H9 (cell line): ENCODE measurements around the gene TOMT. TPM values are rescaled to one million over a fixed set of nuclear protein-coding genes. Genes with fewer than 3 reads are reported as not detected.

Experiments used
- DNase-seq: peaks from one replicate; pipeline ENCODE4 v3.0.0-alpha.2; 2017
- H2AFZ ChIP-seq: one replicate; pipeline ENCODE4 v1.6.1; 2013; ENCODE audit warnings: mild to moderate bottlenecking, low read length, control low read depth, moderate library complexity
- H2AK5ac ChIP-seq: 2 replicates; pipeline ENCODE4 v1.6.1; 2013; ENCODE audit warnings: low read length, control low read depth, mixed read lengths; ENCODE audit not compliant: insufficient read length
- H2BK120ac ChIP-seq: one replicate; pipeline ENCODE4 v1.6.1; 2013; ENCODE audit warnings: low read depth, mild to moderate bottlenecking, low read length, control low read depth, inconsistent platforms; ENCODE audit not compliant: poor library complexity, severe bottlenecking
- H2BK12ac ChIP-seq: 2 replicates; pipeline ENCODE4 v1.6.1; 2013; ENCODE audit warnings: low read length, control low read depth, mixed read lengths, low read depth; ENCODE audit not compliant: insufficient read length
- H2BK15ac ChIP-seq: 2 replicates; pipeline ENCODE4 v1.6.1; 2013; ENCODE audit warnings: low read depth, low read length, control low read depth
- H2BK20ac ChIP-seq: one replicate; pipeline ENCODE4 v1.6.1; 2013; ENCODE audit warnings: low read depth, mild to moderate bottlenecking, low read length, control low read depth, inconsistent platforms; ENCODE audit not compliant: poor library complexity, severe bottlenecking
- H2BK5ac ChIP-seq: 2 replicates; pipeline ENCODE4 v1.6.1; 2013; ENCODE audit warnings: low read length, control low read depth, mixed read lengths; ENCODE audit not compliant: insufficient read length
- H3K14ac ChIP-seq: 2 replicates; pipeline ENCODE4 v1.6.1; 2013; ENCODE audit warnings: low read length, control low read depth; ENCODE audit not compliant: insufficient read depth
- H3K18ac ChIP-seq: 2 replicates; pipeline ENCODE4 v1.6.1; 2013; ENCODE audit warnings: low read depth, mild to moderate bottlenecking, mixed read lengths, low read length, control low read depth; ENCODE audit not compliant: insufficient read length
- H3K23ac ChIP-seq: 2 replicates; pipeline ENCODE4 v1.6.1; 2013; ENCODE audit warnings: low read length, control low read depth, mixed read lengths, low read depth; ENCODE audit not compliant: insufficient read length
- H3K23me2 ChIP-seq: 2 replicates; pipeline ENCODE4 v1.6.1; 2013; ENCODE audit warnings: low read depth, mild to moderate bottlenecking, mixed read lengths, low read length, control low read depth; ENCODE audit not compliant: insufficient read length, poor library complexity, severe bottlenecking
- H3K27ac ChIP-seq: 2 replicates; pipeline ENCODE4 v1.5.1; 2013; ENCODE audit warnings: low read length, control low read depth, mixed read lengths, low read depth; ENCODE audit not compliant: insufficient read length
- H3K27me3 ChIP-seq: 2 replicates; pipeline ENCODE4 v1.6.1; 2013; ENCODE audit warnings: low read length, control low read depth, inconsistent platforms; ENCODE audit not compliant: insufficient read depth
- H3K4ac ChIP-seq: 2 replicates; pipeline ENCODE4 v1.6.1; 2013; ENCODE audit warnings: low read depth, mild to moderate bottlenecking, control low read depth, inconsistent platforms, low read length, moderate library complexity
- H3K4me1 ChIP-seq: 2 replicates; pipeline ENCODE4 v1.6.1; 2013; ENCODE audit warnings: low read length, control low read depth, inconsistent platforms; ENCODE audit not compliant: insufficient read depth
- H3K4me2 ChIP-seq: 2 replicates; pipeline ENCODE4 v1.6.1; 2013; ENCODE audit warnings: low read length, control low read depth, mixed read lengths; ENCODE audit not compliant: insufficient read length, insufficient read depth
- H3K56ac ChIP-seq: 2 replicates; pipeline ENCODE4 v1.6.1; 2013; ENCODE audit warnings: low read depth, mild to moderate bottlenecking, mixed read lengths, low read length, control low read depth; ENCODE audit not compliant: insufficient read length
- H3K79me1 ChIP-seq: 2 replicates; pipeline ENCODE4 v1.6.1; 2013; ENCODE audit warnings: low read depth, mild to moderate bottlenecking, moderate library complexity, low read length, control low read depth, inconsistent platforms; ENCODE audit not compliant: insufficient read depth, poor library complexity, severe bottlenecking
- H3K79me2 ChIP-seq: 2 replicates; pipeline ENCODE4 v1.6.1; 2013; ENCODE audit warnings: low read length, control low read depth, inconsistent platforms; ENCODE audit not compliant: insufficient read depth
- H3K9ac ChIP-seq: 2 replicates; pipeline ENCODE4 v1.6.1; 2013; ENCODE audit warnings: low read length, control low read depth, mixed read lengths; ENCODE audit not compliant: insufficient read length; ENCODE audit errors: extremely low read depth
- H3K9me3 ChIP-seq: one replicate; pipeline ENCODE4 v1.6.1; 2013; ENCODE audit warnings: low read depth, low read length, inconsistent platforms; ENCODE audit not compliant: control insufficient read depth
- H3T11ph ChIP-seq: one replicate; pipeline ENCODE4 v1.6.1; 2013; ENCODE audit warnings: mild to moderate bottlenecking, low read length, control low read depth, inconsistent platforms
- H4K20me1 ChIP-seq: one replicate; pipeline ENCODE4 v1.6.1; 2013; ENCODE audit not compliant: control insufficient read depth, insufficient read length, insufficient read depth
- H4K5ac ChIP-seq: 2 replicates; pipeline ENCODE4 v1.6.1; 2013; ENCODE audit warnings: low read depth, mild to moderate bottlenecking, mixed read lengths, low read length, control low read depth; ENCODE audit not compliant: insufficient read length
- H4K8ac ChIP-seq: replicated peaks from 2 replicates; pipeline ENCODE4 v1.6.1; 2013; ENCODE audit warnings: low read length, control low read depth, mixed read lengths, low read depth; ENCODE audit not compliant: insufficient read length
- H4K91ac ChIP-seq: 2 replicates; pipeline ENCODE4 v1.6.1; 2013; ENCODE audit warnings: low read depth, mild to moderate bottlenecking, moderate library complexity, mixed read lengths, low read length, control low read depth; ENCODE audit not compliant: insufficient read length
- H3K27ac Mint-ChIP-seq, 3 experiments: 2 replicates in 2 of 3; 3 replicates in 1 of 3; pipeline ENCODE4 v1.8.0; 2020 to 2021; ENCODE audit warnings: mixed read lengths in 3 of 3, mild to moderate bottlenecking in 1 of 3, moderate library complexity in 1 of 3
- H3K27me3 Mint-ChIP-seq: 2 replicates; pipeline ENCODE4 v1.8.0; 2021; ENCODE audit warnings: low read depth, mild to moderate bottlenecking, moderate library complexity, mixed read lengths
- H3K36me3 Mint-ChIP-seq, 3 experiments: 2 replicates in 2 of 3; 3 replicates in 1 of 3; pipeline ENCODE4 v1.8.0; 2020 to 2021; ENCODE audit warnings: low read depth in 3 of 3, mixed read lengths in 3 of 3; ENCODE audit not compliant: insufficient read depth in 1 of 3
- H3K4me1 Mint-ChIP-seq, 2 experiments: 2 replicates each; pipeline ENCODE4 v1.8.0; 2020; ENCODE audit warnings: mixed read lengths in 2 of 2
- H3K4me3 Mint-ChIP-seq, 2 experiments: 2 replicates in 1 of 2; 3 replicates in 1 of 2; pipeline ENCODE4 v1.8.0; 2020 to 2021; ENCODE audit warnings: mild to moderate bottlenecking in 2 of 2, mixed read lengths in 2 of 2, moderate library complexity in 1 of 2
- H3K9me3 Mint-ChIP-seq, 2 experiments: 2 replicates in 1 of 2; 3 replicates in 1 of 2; pipeline ENCODE4 v1.8.0; 2020; ENCODE audit warnings: mild to moderate bottlenecking in 2 of 2, mixed read lengths in 2 of 2, moderate library complexity in 1 of 2
- CTCF ChIP-seq: fragments of 200-600 bp; sonication (generic); conservative IDR thresholded peaks from 3 replicates; pipeline ENCODE4 v1.8.0; 2021; ENCODE audit warnings: antibody characterized with exemption, mild to moderate bottlenecking
- WGBS: extraction: QIAGEN DNeasy Blood & Tissue Kit; methylation state at CpG from one replicate; pipeline ENCODE4 v1.1.7; 2013; ENCODE audit warnings: missing lambda C conversion rate, low lambda C conversion rate, mixed read lengths; ENCODE audit not compliant: insufficient read length; ENCODE audit errors: extremely low coverage; 5-methylcytosine and 5-hydroxymethylcytosine counted together
- total RNA-seq: library from RNA; stranded (reverse); gene quantifications from 2 replicates; pipeline ENCODE4 v1.2.1, GENCODE V29; 2021

TOMT gene
- total RNA-seq, 1 experiment from 2014 or later = not detected

- no peak overlapping the region for H2BK20ac ChIP-seq
- H3K36me3 Mint-ChIP-seq = peaks cover 1 to 20% (median 14%) of the 10 kb centered on the region in 3 experiments
- no peaks in the 10 kb centered on the region for H4K20me1 ChIP-seq
- peaks cover 7% of the 10 kb centered on the region for H3K23me2 ChIP-seq
- no peaks in the 10 kb centered on the region for H3K79me1 ChIP-seq
- no peak overlapping the region for H3K4me3 Mint-ChIP-seq
- H3K27ac Mint-ChIP-seq = peak overlapping the region in 2 of 3 experiments; percentile 85 to 86; a peak in 4 of 7 replicates
- no peak overlapping the region for H3K23ac ChIP-seq
- no peak overlapping the region for H2BK15ac ChIP-seq
- no peak overlapping the region for H3K18ac ChIP-seq
- H3K79me2 ChIP-seq = peaks cover 22% of the 10 kb centered on the region
- H3K56ac ChIP-seq = no peak overlapping the region
- H3K9me3 ChIP-seq = no peaks in the 10 kb centered on the region
- H3K4ac ChIP-seq = no peak overlapping the region
- peaks cover 33 to 49% of the 10 kb centered on the region in 2 experiments for H3K4me1 Mint-ChIP-seq
- no peak overlapping the region for H2AK5ac ChIP-seq
- H4K5ac ChIP-seq = no peak overlapping the region
- no peak overlapping the region for H3K14ac ChIP-seq
- peaks cover 5% of the 10 kb centered on the region; the same call in 1 of the 2 replicates for H3K4me1 ChIP-seq
- H2BK5ac ChIP-seq = no peak overlapping the region
- no peak overlapping the region for H3T11ph ChIP-seq
- H3K27ac ChIP-seq = no peak overlapping the region
- no peaks in the 10 kb centered on the region for H3K27me3 ChIP-seq
- no CpG with 5 or more reads among the region's 4 CpGs for WGBS
- H2BK12ac ChIP-seq = no peak overlapping the region
- DNase-seq = no peak
- no peak overlapping the region for H2AFZ ChIP-seq
- no peak overlapping the region for H3K4me2 ChIP-seq
- H3K9me3 Mint-ChIP-seq = no peaks in the 10 kb centered on the region
- no peak overlapping the region for H3K9ac ChIP-seq
- no peak overlapping the region for H4K8ac ChIP-seq
- no peak overlapping the region for H2BK120ac ChIP-seq
- no peak for TF ChIP-seq CTCF
- no peaks in the 10 kb centered on the region; the same call in 1 of the 2 replicates for H3K27me3 Mint-ChIP-seq
- no peak overlapping the region for H4K91ac ChIP-seq
These were observed 30.0 kb upstream of the TOMT start for GRCh38 chr11:72075756-72076155.
